HepG2 (cell line): ENCODE measurements around the gene FGGY. TPM values are rescaled to one million over a fixed set of nuclear protein-coding genes. Genes with fewer than 3 reads are reported as not detected.
A peak's percentile ranks its signal among the peaks of the same experiment; 100 is the strongest.

ENCODE experiments used
- ATAC-seq: fragments of 200-7000 bp; cut with Tn5 transposase; 3 replicates; pipeline ENCODE4 v1.9.1; 2020; ENCODE audit warnings: mild to moderate bottlenecking, moderate library complexity
- BruUV-seq: library from RNA; stranded (reverse); fragments of 400-500 nt; replicated peaks from 2 replicates; lab custom pipeline; 2021; lab: Mats Ljungman, UMichigan
- CTCF ChIA-PET: fragments of 300-600 bp; formaldehyde crosslinking; extraction: SDS; loops from one replicate; lab custom pipeline; 2021; ENCODE audit warnings: low total read pairs, inconsistent platforms, low intra/inter-chr PET ratio; lab: Yijun Ruan, JAX
- POLR2A ChIA-PET: fragments of 350-600 bp; sonication (Branson Sonifier 250); formaldehyde crosslinking; loops from one replicate; lab custom pipeline; 2020; ENCODE audit warnings: antibody characterized with exemption, inconsistent platforms; lab: Yijun Ruan, JAX
- DNase-seq: peaks from one replicate; pipeline ENCODE4 v3.0.0-alpha.2; 2015; ENCODE audit warnings: low spot score
- FAIRE-seq: peaks from 3 replicates; lab custom pipeline; 2011; peaks lifted over from hg19 to GRCh38; lab: Jason Lieb, UNC
- H2AFZ ChIP-seq: one replicate; pipeline ENCODE4 v1.6.1; 2011; ENCODE audit warnings: low read length, inconsistent platforms
- H3K27ac ChIP-seq: fragments of 300-600 bp; 3 replicates; pipeline ENCODE4 v1.8.0; 2011; ENCODE audit warnings: mixed run types, mild to moderate bottlenecking, mixed read lengths, low read length, inconsistent platforms; ENCODE audit not compliant: insufficient read depth; ENCODE audit errors: extremely low read length
- H3K27me3 ChIP-seq, 2 experiments: fragments of 200-600 bp in 1 of 2; 2 replicates in 1 of 2; 3 replicates in 1 of 2; pipeline versions ENCODE4 v1.6.0 to v1.8.0; 2011; ENCODE audit warnings: low read length in 2 of 2, mild to moderate bottlenecking in 2 of 2, moderate library complexity in 2 of 2, inconsistent platforms in 1 of 2; ENCODE audit not compliant: insufficient read depth in 2 of 2, control insufficient read depth in 1 of 2
- H3K36me3 ChIP-seq, 2 experiments: fragments of 200-600 bp in 1 of 2; replicated peaks in 1 of 2; 2 replicates in 1 of 2; 3 replicates in 1 of 2; pipeline versions ENCODE4 v1.5.1 to v1.8.0; 2011; ENCODE audit warnings: low read length in 2 of 2, inconsistent platforms in 1 of 2; ENCODE audit not compliant: insufficient read depth in 2 of 2, control insufficient read depth in 1 of 2
- H3K4me1 ChIP-seq: 2 replicates; pipeline ENCODE4 v1.5.1; 2012; ENCODE audit warnings: low read length, inconsistent platforms; ENCODE audit not compliant: insufficient read depth
- H3K4me2 ChIP-seq: 2 replicates; pipeline ENCODE4 v1.6.0; 2011; ENCODE audit warnings: low read depth, low read length, inconsistent platforms
- H3K4me3 ChIP-seq, 3 experiments: fragments of 200-600 bp in 1 of 3; sonication (generic), shearing (Covaris generic) in 1 of 3; replicated peaks in 1 of 3; 2 replicates each; pipeline ENCODE4 v1.5.1; 2011 to 2016; ENCODE audit warnings: low read length in 3 of 3, inconsistent platforms in 2 of 3, low read depth in 2 of 3, mild to moderate bottlenecking in 2 of 3, control low read depth in 1 of 3, mixed read lengths in 1 of 3; ENCODE audit not compliant: insufficient read depth in 1 of 3
- H3K79me2 ChIP-seq: one replicate; pipeline ENCODE4 v1.6.1; 2011; ENCODE audit warnings: low read length, inconsistent platforms; ENCODE audit not compliant: insufficient read depth
- H3K9ac ChIP-seq: 2 replicates; pipeline ENCODE4 v1.6.0; 2011; ENCODE audit warnings: mild to moderate bottlenecking, low read depth, low read length, inconsistent platforms; ENCODE audit not compliant: insufficient read depth
- H3K9me3 ChIP-seq: 2 replicates; pipeline ENCODE4 v1.5.1; 2012; ENCODE audit warnings: mild to moderate bottlenecking, low read length
- H4K20me1 ChIP-seq: 2 replicates; pipeline ENCODE4 v1.6.0; 2011; ENCODE audit warnings: inconsistent platforms, mild to moderate bottlenecking, low read length, moderate library complexity; ENCODE audit not compliant: insufficient read depth
- AHDC1 ChIP-seq: sonication (generic); formaldehyde crosslinking; IDR thresholded peaks from 2 replicates; pipeline ENCODE4 v1.5.1; 2020; ENCODE audit warnings: mild to moderate bottlenecking, missing genetic modification reagents, borderline replicate concordance
- BCL6 ChIP-seq: IDR thresholded peaks from 2 replicates; pipeline ENCODE4 v1.6.1; 2016; ENCODE audit warnings: missing genetic modification reagents, missing compliant biosample characterization
- CREB1 ChIP-seq, 2 experiments: fragments of 450-650 bp in 1 of 2; IDR thresholded peaks; 2 replicates each; pipeline ENCODE4 v1.6.1; 2016 to 2017; ENCODE audit warnings: control low read depth in 1 of 2, mild to moderate bottlenecking in 1 of 2, missing compliant biosample characterization in 1 of 2, missing genetic modification characterization in 1 of 2
- DNMT1 ChIP-seq: sonication (generic); formaldehyde crosslinking; IDR thresholded peaks from 2 replicates; pipeline ENCODE4 v1.5.1; 2020; ENCODE audit warnings: mild to moderate bottlenecking, missing genetic modification reagents
- HNF4A ChIP-seq: sonication (generic); formaldehyde crosslinking; IDR thresholded peaks from 2 replicates; pipeline ENCODE4 v1.4.0; 2020; ENCODE audit warnings: missing genetic modification reagents
- NCOA5 ChIP-seq: sonication (generic); formaldehyde crosslinking; IDR thresholded peaks from 2 replicates; pipeline ENCODE4 v1.4.0; 2020; ENCODE audit warnings: missing genetic modification reagents
- SMAD3 ChIP-seq: sonication (generic); formaldehyde crosslinking; IDR thresholded peaks from 2 replicates; pipeline ENCODE4 v1.4.0; 2020; ENCODE audit warnings: missing genetic modification reagents
- SOX6 ChIP-seq, 2 experiments: fragments of 450-650 bp in 1 of 2; sonication (generic) in 1 of 2; formaldehyde crosslinking in 1 of 2; IDR thresholded peaks; 2 replicates each; pipeline versions ENCODE4 v1.4.0 to v1.6.1; 2017 to 2020; ENCODE audit warnings: antibody characterized with exemption in 1 of 2, mild to moderate bottlenecking in 1 of 2, missing genetic modification reagents in 1 of 2
- THAP8 ChIP-seq: sonication (generic); formaldehyde crosslinking; IDR thresholded peaks from 2 replicates; pipeline ENCODE4 v1.5.1; 2020; ENCODE audit warnings: missing genetic modification reagents, mild to moderate bottlenecking, borderline replicate concordance
- ZMYM2 ChIP-seq: sonication (generic); formaldehyde crosslinking; IDR thresholded peaks from 2 replicates; pipeline ENCODE4 v1.8.0; 2022; ENCODE audit warnings: mild to moderate bottlenecking, missing genetic modification reagents
- ZNF747 ChIP-seq: sonication (generic); formaldehyde crosslinking; IDR thresholded peaks from 2 replicates; pipeline ENCODE4 v1.8.1; 2023; ENCODE audit warnings: missing genetic modification reagents, mild to moderate bottlenecking, borderline replicate concordance
- ZNF768 ChIP-seq: sonication (generic); formaldehyde crosslinking; IDR thresholded peaks from 2 replicates; pipeline ENCODE4 v1.4.0; 2020; ENCODE audit warnings: missing genetic modification reagents
- ZNF879 ChIP-seq: sonication (generic); formaldehyde crosslinking; IDR thresholded peaks from 2 replicates; pipeline ENCODE4 v1.8.1; 2023; ENCODE audit warnings: missing genetic modification reagents
- in situ Hi-C: cut with HindIII; loops from 2 replicates; pipeline ENCODE4 v1.10.0; 2017; ENCODE audit warnings: low pct_unique_long_range_greater_than_20kb; ENCODE audit not compliant: extremely low pct_ligation_motif_present
- intact Hi-C: fragments of 100-400 bp; cut with micrococcal nuclease; formaldehyde crosslinking; loops from one replicate; pipeline ENCODE4 v1.10.0; 2022; ENCODE audit not compliant: unreplicated experiment
- polyA plus RNA-seq, 8 experiments: library from polyadenylated mRNA; depleted of rRNA in 3 of 8; stranded (reverse) in 7 of 8; unstranded in 1 of 8; fragments of >200 nt; fragmentation: Illumina TruSeq in 4 of 8; extraction: Trizol in 4 of 8; gene quantifications; 2 replicates each; pipeline versions ENCODE4 v1.2.1 to v1.2.3, GENCODE V29; 2011 to 2016; ENCODE audit warnings: low read depth in 4 of 8, missing spikeins in 1 of 8, mixed read lengths in 1 of 8; ENCODE audit not compliant: insufficient read depth in 1 of 8
- total RNA-seq, 5 experiments: library from RNA; depleted of rRNA; stranded (reverse); fragments of >200 nt; fragmentation: Illumina TruSeq; extraction: Trizol; gene quantifications; 2 replicates each; pipeline ENCODE4 v1.2.3, GENCODE V29; 2016; ENCODE audit warnings: low read depth in 1 of 5
- TF ChIP-seq, protein P1 (sequence below): sonication (generic); formaldehyde crosslinking; IDR thresholded peaks from 2 replicates; pipeline ENCODE4 v1.8.0; 2022; ENCODE audit warnings: missing genetic modification reagents, low read depth, mild to moderate bottlenecking, borderline replicate concordance
- TF ChIP-seq, protein P2 (sequence below): IDR thresholded peaks from 2 replicates; pipeline ENCODE4 v1.6.1; 2016; ENCODE audit warnings: missing compliant biosample characterization, missing genetic modification reagents, borderline replicate concordance
- TF ChIP-seq, protein P3 (sequence below): sonication (generic); formaldehyde crosslinking; IDR thresholded peaks from 2 replicates; pipeline ENCODE4 v1.5.0; 2020; ENCODE audit warnings: mild to moderate bottlenecking, missing genetic modification reagents

FGGY gene
- total and polyA plus RNA-seq, 2 of the 13 experiments (the other 11 are each of a cell fraction or from before 2014, with no cell fraction given) = 15.7 to 27.5 TPM

DNA sequence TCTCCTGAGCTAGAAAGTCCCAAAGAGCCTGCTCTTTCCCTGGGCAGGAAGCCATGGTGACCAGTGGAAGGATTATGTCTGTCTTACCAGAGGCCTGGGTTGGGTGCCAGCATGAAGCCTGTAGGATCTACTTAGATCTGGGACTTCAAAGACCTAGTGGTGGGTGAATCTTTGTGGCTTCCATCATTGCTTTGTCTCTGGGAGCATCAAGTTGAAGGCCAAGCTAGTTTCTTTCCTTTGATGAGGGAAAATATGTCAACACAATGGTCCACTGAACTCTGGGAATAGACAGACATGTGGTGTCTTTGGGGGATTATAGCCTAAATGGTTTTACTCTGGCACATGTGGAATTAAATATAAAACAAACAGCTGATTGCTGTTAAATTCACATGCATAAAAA is 417.3 kb downstream of the FGGY start:
- peak; percentile 26 for FAIRE-seq
- Histone ChIP-seq H3K4me3 (no peak overlapping the region), H3K79me2 (no peaks in the 10 kb centered on the region), H2AFZ (no peak overlapping the region), H3K4me2 (no peak overlapping the region), H3K36me3 (no peaks in the 10 kb centered on the region), H3K4me1 (peaks cover 38% of the 10 kb centered on the region), H4K20me1 (no peaks in the 10 kb centered on the region), H3K9me3 (no peaks in the 10 kb centered on the region), H3K9ac (no peak overlapping the region), H3K27ac (no peak overlapping the region), H3K27me3 (no peaks in the 10 kb centered on the region)
- peak; percentile 83 for DNase-seq
- POLR2A ChIA-PET = interaction anchor here (1.3 kb wide), 1 partner anchor 18 kb away, joined by 4 read pairs; no protein-coding TSS in a partner anchor
- intact Hi-C loops (no loop called here), in situ Hi-C loops (no loop called here)
- no TSS peak for BruUV-seq
- CTCF ChIA-PET = no interaction called here
- peak; percentile 34; the same call in 2 of the 3 replicates for ATAC-seq
- TF ChIP-seq BCL6 (CRISPR knock-in tag) (peak; percentile 65), ZNF747 (CRISPR knock-in tag) (no peak), NCOA5 (CRISPR knock-in tag) (no peak), DNMT1 (no peak), SMAD3 (CRISPR knock-in tag) (no peak), ZMYM2 (CRISPR knock-in tag) (no peak), CREB1 (IDR thresholded peaks at IDR 0.05) (no peak), CREB1 (CRISPR knock-in tag; IDR thresholded peaks at IDR 0.05) (peak; percentile 22; the same call in 1 of the 2 replicates), SOX6 (IDR thresholded peaks at IDR 0.05) (no peak), SOX6 (CRISPR knock-in tag; IDR thresholded peaks at IDR 0.05) (peak; percentile 78), AHDC1 (CRISPR knock-in tag) (peak; percentile 68; the same call in 1 of the 2 replicates), ZNF768 (CRISPR knock-in tag) (no peak), HNF4A (CRISPR knock-in tag) (peak; percentile 48), ZNF879 (CRISPR knock-in tag) (no peak), THAP8 (CRISPR knock-in tag) (no peak)
- TF ChIP-seq, protein P1, sequence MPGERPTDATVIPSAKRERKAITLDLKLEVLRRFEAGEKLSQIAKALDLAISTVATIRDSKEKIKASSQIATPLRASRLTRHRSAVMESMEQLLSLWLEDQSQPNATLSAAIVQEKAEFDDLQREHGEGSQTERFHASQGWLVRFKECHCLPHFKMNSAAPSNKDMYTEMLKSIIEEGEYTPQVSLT = no peak
- TF ChIP-seq, protein P2, sequence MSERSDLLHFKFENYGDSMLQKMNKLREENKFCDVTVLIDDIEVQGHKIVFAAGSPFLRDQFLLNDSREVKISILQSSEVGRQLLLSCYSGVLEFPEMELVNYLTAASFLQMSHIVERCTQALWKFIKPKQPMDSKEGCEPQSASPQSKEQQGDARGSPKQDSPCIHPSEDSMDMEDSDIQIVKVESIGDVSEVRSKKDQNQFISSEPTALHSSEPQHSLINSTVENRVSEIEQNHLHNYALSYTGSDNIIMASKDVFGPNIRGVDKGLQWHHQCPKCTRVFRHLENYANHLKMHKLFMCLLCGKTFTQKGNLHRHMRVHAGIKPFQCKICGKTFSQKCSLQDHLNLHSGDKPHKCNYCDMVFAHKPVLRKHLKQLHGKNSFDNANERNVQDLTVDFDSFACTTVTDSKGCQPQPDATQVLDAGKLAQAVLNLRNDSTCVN = no peak
- TF ChIP-seq, protein P3, sequence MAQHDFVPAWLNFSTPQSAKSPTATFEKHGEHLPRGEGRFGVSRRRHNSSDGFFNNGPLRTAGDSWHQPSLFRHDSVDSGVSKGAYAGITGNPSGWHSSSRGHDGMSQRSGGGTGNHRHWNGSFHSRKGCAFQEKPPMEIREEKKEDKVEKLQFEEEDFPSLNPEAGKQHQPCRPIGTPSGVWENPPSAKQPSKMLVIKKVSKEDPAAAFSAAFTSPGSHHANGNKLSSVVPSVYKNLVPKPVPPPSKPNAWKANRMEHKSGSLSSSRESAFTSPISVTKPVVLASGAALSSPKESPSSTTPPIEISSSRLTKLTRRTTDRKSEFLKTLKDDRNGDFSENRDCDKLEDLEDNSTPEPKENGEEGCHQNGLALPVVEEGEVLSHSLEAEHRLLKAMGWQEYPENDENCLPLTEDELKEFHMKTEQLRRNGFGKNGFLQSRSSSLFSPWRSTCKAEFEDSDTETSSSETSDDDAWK = no peak
